ENCODE results near the gene HOGA1.

GRCh38 chr10:97589479-97589878 is 5.3 kb downstream of the HOGA1 start, which contains the start of gene C10orf62:
- no peak for TF ChIP-seq EZH2phosphoT487 (IDR thresholded peaks at IDR 0.05; ENCODE audit: low read depth)
- no peak for TF ChIP-seq CTCF (IDR thresholded peaks at IDR 0.05; ENCODE audit: low read depth, low read length)
